SJSA1 (cell line): ENCODE results near the gene PSMF1. TPM values are rescaled to one million over a fixed set of nuclear protein-coding genes. Genes with fewer than 3 reads are reported as not detected.
A peak's percentile ranks its signal among the peaks of the same experiment; 100 is the strongest.

ENCODE experiments used
- DNase-seq, 2 experiments: peaks; one replicate each; pipeline ENCODE4 v3.0.0-alpha.2; 2015 to 2020; ENCODE audit warnings: low spot score in 2 of 2, low read depth in 1 of 2
- H3K27ac ChIP-seq: fragments of 250-450 bp; sonication (Bioruptor Pico); 2 replicates; pipeline ENCODE4 v1.5.1; 2020; ENCODE audit warnings: mild to moderate bottlenecking, moderate library complexity
- H3K27me3 ChIP-seq: fragments of 250-450 bp; sonication (Bioruptor Pico); replicated peaks from 2 replicates; pipeline ENCODE4 v1.5.1; 2020; ENCODE audit warnings: mild to moderate bottlenecking, moderate library complexity
- H3K36me3 ChIP-seq: fragments of 250-450 bp; sonication (Bioruptor Pico); 2 replicates; pipeline ENCODE4 v1.5.1; 2020; ENCODE audit warnings: mild to moderate bottlenecking
- H3K4me1 ChIP-seq: fragments of 250-450 bp; sonication (Bioruptor Pico); replicated peaks from 2 replicates; pipeline ENCODE4 v1.6.1; 2021; ENCODE audit warnings: mild to moderate bottlenecking
- H3K4me3 ChIP-seq: fragments of 250-450 bp; sonication (Bioruptor Pico); 2 replicates; pipeline ENCODE4 v1.5.1; 2020; ENCODE audit warnings: mild to moderate bottlenecking
- H3K9me3 ChIP-seq: fragments of 250-450 bp; sonication (Bioruptor Pico); replicated peaks from 2 replicates; pipeline ENCODE4 v1.5.1; 2020; ENCODE audit warnings: mild to moderate bottlenecking
- total RNA-seq: library from RNA; depleted of rRNA; stranded (reverse); fragments of >200 nt; shearing (Covaris generic); gene quantifications from 2 replicates; pipeline ENCODE4 v1.2.3, GENCODE V29; 2014

Gene PSMF1
- total RNA-seq, 1 experiment from 2014 or later: 81.0 TPM

DNA sequence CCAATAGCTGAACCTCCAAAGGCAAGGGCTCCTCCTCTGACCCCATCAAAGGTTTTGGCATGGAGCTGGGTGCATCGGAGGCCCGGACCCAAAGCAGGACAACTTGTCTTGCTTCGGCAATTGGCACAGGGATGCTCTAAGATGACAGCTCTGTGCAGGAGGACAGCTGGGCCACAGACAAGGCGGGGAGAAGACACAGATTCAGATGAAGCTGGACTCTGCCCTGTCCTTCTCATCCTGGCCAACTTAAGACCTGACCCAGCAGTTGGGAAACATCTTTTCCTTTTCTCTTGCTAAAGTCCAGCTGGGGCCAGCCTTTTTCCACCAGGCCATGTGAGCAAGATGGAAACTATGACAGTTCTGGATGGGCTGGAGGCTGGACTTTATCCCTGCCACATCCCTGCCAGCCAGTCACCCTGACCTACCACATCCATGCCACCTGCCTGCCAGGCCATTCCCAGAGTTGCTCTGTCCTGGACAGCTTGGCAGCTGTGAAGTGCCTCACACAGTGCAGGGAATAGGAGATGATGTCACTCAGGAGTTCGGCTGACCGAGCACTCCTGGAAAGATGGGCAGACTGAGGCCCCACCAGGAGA is 12.7 kb upstream of the PSMF1 start:
- no peaks in the 10 kb centered on the region for H3K4me1 ChIP-seq
- no peak overlapping the region for H3K27ac ChIP-seq
- no peak for DNase-seq
- H3K9me3 ChIP-seq: no peaks in the 10 kb centered on the region
- H3K4me3 ChIP-seq: no peak overlapping the region
- H3K27me3 ChIP-seq: no peaks in the 10 kb centered on the region
- no peaks in the 10 kb centered on the region for H3K36me3 ChIP-seq

DNA sequence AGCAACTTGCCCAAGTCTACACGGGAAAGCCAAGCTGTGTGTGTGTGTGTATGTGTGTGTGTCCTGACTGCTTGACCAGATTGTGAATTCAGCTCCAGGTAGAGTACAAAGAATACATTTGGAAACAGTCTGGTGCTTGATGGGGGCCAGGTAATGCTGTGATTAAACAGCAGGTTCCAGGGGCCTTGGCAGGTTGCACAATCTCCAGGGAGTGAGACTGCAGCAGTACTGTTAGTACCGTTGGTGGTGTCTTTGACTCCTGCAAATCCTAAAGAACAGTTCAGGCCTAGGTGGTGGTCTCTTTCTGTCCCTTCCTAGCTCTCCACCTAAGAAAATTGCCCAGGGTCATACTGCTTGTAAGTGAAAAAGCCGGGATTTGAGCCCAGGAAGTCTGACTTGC is 11.2 kb upstream of the PSMF1 start:
- no peak for DNase-seq
- H3K4me3 ChIP-seq: no peak overlapping the region
- no peaks in the 10 kb centered on the region for H3K27me3 ChIP-seq
- H3K4me1 ChIP-seq: no peaks in the 10 kb centered on the region
- H3K9me3 ChIP-seq: no peaks in the 10 kb centered on the region
- H3K36me3 ChIP-seq: no peaks in the 10 kb centered on the region
- H3K27ac ChIP-seq: no peak overlapping the region

DNA sequence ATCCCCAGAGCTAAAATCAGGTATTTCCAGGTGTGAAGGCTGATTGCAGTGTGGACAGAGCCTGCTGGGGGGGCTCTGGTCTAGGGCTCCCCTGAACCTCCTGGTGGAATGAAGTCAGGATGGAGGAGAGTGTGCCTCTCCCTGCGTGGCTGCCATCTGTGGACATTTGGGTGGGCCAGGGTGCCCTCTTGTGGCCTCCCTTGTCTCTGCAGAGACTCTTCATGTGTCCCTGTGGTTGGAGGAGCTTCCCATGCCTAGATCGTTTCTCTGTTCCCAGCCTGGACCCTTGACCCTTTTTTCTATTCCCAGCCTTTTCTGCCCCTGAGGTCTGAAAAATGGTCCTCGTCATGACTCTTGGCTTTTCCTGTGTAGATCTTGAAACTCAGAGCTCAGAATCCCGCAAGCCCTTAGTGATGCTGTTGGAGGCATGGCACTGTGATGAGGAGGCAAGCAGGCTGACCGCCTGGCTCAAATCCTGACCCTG is 9.9 kb upstream of the PSMF1 start:
- H3K36me3 ChIP-seq: no peaks in the 10 kb centered on the region
- no peaks in the 10 kb centered on the region for H3K4me1 ChIP-seq
- H3K27me3 ChIP-seq: no peaks in the 10 kb centered on the region
- DNase-seq: peak in 1 of 2 experiments; percentile 28
- H3K9me3 ChIP-seq: no peaks in the 10 kb centered on the region
- H3K27ac ChIP-seq: no peak overlapping the region
- no peak overlapping the region for H3K4me3 ChIP-seq

DNA sequence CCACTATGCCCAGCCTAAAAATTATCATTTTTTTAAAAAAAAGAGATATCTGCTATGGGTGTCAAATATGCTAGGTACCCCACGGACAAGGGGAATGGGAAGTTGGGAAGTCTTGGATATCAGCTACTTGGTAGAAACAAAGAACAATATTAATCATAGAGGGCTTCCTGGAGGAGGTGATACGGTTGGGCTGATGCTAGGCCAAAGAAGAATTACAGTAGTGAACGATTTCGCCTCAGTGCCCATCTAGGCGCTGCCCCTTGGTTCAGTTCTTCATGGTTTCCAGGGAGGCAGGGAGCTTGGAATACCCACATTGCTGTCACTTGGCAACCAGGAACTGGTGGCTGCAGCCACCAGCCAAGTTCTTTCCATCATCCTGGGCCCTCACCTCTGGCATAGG is 5.5 kb upstream of the PSMF1 start:
- Histone ChIP-seq H3K4me1 (peaks cover 2% of the 10 kb centered on the region), H3K9me3 (no peaks in the 10 kb centered on the region), H3K4me3 (no peak overlapping the region), H3K36me3 (no peaks in the 10 kb centered on the region), H3K27ac (no peak overlapping the region), H3K27me3 (no peaks in the 10 kb centered on the region)
- no peak for DNase-seq

DNA sequence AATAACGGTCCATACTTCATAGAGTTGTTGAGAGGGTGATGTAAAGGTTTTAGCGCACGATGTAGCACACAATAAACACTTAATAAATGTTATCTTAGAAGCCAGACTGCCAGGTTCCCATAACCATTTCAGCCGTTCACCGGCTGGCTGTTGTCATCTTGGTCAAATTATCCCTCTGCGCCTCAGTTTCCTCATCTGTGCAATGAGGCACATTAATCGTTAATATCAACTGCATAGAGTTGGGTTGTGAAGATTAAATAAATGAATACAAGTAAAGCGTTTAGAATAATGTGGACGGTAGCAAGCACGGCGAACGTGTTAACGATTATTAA is 432 bp upstream of the PSMF1 start:
- H3K27me3 ChIP-seq: no peaks in the 10 kb centered on the region
- no peaks in the 10 kb centered on the region for H3K9me3 ChIP-seq
- DNase-seq: no peak
- peak overlapping the region; percentile 86 for H3K4me3 ChIP-seq
- H3K36me3 ChIP-seq: peaks cover 26% of the 10 kb centered on the region
- peak overlapping the region; percentile 31 for H3K27ac ChIP-seq
- H3K4me1 ChIP-seq: peaks cover 29% of the 10 kb centered on the region

DNA sequence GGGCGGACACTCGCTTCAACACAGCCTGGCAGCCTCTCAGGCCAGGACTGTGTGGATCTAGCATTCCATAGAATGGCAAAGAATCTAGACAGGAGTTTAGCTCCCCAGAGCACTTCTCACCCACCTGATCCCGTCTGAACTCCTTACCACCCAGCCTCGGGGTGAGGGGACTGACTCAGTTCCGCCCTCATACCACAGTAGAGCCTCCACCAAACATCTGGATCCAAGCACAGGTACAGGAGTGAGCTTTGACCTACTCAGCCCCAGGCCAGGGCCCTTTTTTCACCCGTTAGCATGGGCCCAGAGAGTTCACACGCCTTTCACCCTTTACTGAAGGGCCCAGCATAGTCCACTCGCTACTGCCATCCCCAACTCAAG is 715 bp downstream of the PSMF1 start:
- Histone ChIP-seq H3K4me3 (peak overlapping the region; percentile 86), H3K4me1 (peaks cover 36% of the 10 kb centered on the region), H3K36me3 (peaks cover 26% of the 10 kb centered on the region), H3K27ac (no peak overlapping the region; the same call in 1 of the 2 replicates), H3K27me3 (no peaks in the 10 kb centered on the region), H3K9me3 (no peaks in the 10 kb centered on the region)
- DNase-seq: peak in 1 of 2 experiments; percentile 1

DNA sequence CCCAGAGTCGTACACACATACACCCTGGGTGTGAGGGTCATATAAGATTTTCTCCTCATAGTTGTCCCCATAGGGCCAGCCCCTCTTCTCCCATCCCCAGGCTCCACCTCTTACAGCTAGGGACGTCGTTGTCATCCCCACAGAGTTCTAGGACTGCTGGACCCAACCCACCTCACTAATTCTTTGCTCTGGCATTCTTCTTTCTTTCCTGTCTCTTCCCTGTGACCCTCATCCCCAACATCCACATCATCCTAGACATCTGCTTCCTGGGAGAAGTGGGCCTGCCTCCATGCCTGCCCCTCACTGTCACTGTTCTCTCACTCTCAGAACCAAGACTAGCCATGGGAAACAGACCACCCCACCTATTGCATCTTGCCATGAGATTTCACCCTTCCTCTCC is 1.1 kb downstream of the PSMF1 start:
- Histone ChIP-seq H3K27me3 (no peaks in the 10 kb centered on the region), H3K4me3 (peak overlapping the region; percentile 86), H3K9me3 (no peaks in the 10 kb centered on the region), H3K27ac (no peak overlapping the region), H3K4me1 (peaks cover 36% of the 10 kb centered on the region), H3K36me3 (peaks cover 26% of the 10 kb centered on the region)
- DNase-seq: no peak

DNA sequence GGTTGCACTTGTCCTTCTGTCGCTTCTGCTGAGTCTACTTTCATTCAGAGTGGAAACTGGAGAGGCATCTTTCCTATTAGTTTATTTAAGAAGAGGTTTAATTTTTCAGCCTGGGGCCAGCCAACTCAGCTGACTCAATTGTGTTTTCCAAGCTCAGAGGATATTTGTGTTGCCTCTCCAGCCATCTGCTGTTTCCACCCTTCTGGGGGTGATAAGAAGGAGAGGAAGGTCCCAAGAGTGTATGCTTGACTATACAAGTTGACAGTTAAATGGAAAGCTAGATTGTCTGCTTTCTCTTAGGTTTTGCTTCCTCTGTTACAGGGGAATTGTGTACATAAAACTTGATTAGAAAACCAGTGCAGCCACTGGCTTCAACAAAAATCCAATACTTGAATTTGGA is 3.0 kb downstream of the PSMF1 start:
- DNase-seq: no peak
- H3K4me1 ChIP-seq: peaks cover 36% of the 10 kb centered on the region
- no peaks in the 10 kb centered on the region for H3K9me3 ChIP-seq
- no peak overlapping the region for H3K4me3 ChIP-seq
- H3K27ac ChIP-seq: no peak overlapping the region
- no peaks in the 10 kb centered on the region for H3K27me3 ChIP-seq
- H3K36me3 ChIP-seq: peaks cover 41% of the 10 kb centered on the region

DNA sequence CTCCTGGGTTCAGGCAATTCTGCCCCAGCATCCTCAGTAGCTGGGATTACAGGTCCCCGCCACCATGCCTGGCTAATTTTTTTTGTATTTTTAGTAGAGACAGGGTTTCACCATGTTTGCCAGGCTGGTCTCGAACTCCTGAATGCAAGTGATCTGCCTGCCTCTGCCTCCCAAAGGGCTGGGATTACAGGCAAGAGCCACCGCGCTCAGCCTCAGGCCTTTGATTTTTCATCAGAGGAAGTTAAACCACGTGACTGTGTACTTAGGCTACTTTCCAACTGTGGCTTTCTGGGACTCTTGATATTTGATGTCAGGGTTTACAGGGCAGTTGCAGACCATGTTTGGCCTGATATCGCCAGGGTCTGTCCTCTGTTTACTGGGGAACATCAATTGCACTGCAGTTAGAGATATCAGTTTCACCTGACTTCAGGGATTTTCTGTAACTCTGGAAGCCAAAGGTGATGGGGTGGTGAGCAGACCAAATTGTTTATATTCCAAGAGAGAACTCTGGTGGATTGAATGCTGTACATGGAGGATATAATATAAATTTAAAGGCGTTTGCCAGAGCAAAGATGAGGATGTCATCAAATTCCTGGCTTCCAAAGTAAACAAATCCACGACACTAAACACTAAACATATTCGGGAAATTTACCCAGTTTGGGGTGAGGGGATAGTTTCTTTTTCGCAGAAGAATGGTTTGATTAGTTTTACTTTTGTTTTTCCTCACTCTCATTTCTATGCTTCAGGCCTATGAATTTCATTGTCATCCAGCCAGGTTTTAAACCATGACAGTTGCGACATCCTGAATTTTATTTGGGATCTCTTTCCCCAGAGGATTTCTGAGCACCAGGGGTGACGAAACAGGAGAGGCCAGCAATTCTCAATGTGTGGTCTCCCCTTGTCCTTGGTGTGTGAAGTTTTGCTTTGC is 4.2 kb downstream of the PSMF1 start:
- no peaks in the 10 kb centered on the region for H3K27me3 ChIP-seq
- peaks cover 53% of the 10 kb centered on the region for H3K36me3 ChIP-seq
- no peaks in the 10 kb centered on the region for H3K9me3 ChIP-seq
- peaks cover 36% of the 10 kb centered on the region for H3K4me1 ChIP-seq
- DNase-seq: peak; percentile 61 to 74
- peak overlapping the region; percentile 61 for H3K27ac ChIP-seq
- H3K4me3 ChIP-seq: peak overlapping the region; percentile 16

DNA sequence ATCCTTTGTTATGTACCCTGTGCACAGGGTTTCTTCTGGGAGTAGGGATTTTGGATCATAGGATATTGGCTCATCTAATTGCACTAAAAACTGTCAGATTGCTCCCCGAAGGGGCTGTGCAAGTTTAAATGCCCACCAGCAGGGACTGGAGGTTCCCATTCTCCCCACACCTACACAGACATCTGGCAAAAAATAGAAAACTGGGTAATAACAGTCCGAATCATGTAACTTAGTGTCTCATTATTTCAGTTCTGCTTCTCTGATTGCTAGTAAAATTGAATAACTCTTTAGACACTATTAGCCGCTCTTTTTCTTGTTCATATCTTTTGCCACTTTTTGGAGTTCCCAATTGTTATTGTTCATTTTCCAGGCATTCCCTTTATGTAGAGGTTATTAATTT is 5.3 kb downstream of the PSMF1 start:
- H3K36me3 ChIP-seq: peaks cover 61% of the 10 kb centered on the region
- H3K4me1 ChIP-seq: peaks cover 32% of the 10 kb centered on the region
- peak overlapping the region; percentile 61; the same call in 1 of the 2 replicates for H3K27ac ChIP-seq
- H3K9me3 ChIP-seq: no peaks in the 10 kb centered on the region
- no peak overlapping the region for H3K4me3 ChIP-seq
- H3K27me3 ChIP-seq: no peaks in the 10 kb centered on the region
- no peak for DNase-seq

DNA sequence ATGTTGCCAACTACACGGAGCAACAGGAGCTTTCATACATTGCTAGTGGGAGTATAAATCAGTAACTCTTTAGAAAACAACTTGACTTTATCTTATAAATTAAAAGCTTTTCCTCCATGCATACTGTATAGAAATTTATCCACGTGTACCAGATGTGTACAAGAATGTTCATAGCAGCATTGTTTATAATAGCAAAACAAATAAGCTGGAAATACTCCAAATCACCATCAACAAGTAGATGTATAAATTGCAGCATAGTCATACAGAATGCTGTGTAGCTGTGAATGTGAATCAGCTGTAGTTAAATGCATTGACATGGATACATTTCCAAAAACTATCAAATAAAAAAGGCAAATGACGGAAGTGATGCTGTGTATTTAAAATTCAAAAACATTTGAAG is 6.0 kb downstream of the PSMF1 start:
- no peak overlapping the region for H3K4me3 ChIP-seq
- peaks cover 62% of the 10 kb centered on the region for H3K36me3 ChIP-seq
- no peaks in the 10 kb centered on the region for H3K9me3 ChIP-seq
- no peak for DNase-seq
- no peak overlapping the region for H3K27ac ChIP-seq
- no peaks in the 10 kb centered on the region for H3K27me3 ChIP-seq
- H3K4me1 ChIP-seq: peaks cover 28% of the 10 kb centered on the region

DNA sequence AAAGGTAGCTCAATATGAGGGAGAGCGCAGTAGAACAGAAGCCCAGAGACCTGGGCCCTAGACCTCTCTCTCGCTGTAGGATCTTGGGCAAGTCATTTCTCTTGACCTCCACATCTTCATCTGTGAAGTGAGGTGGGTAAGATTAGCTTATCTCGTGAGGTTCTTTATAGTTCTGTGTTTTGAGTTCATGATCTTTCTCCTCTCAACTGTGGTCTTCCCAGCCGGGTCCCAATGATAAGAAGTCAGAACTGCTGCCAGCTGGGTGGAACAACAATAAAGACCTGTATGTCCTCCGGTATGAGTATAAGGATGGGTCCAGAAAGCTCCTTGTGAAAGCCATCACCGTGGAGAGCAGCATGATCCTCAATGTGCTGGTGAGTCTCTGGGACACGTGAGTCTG is 6.9 kb downstream of the PSMF1 start:
- DNase-seq: no peak
- no peak overlapping the region for H3K4me3 ChIP-seq
- no peak overlapping the region for H3K27ac ChIP-seq
- H3K9me3 ChIP-seq: no peaks in the 10 kb centered on the region
- H3K27me3 ChIP-seq: no peaks in the 10 kb centered on the region
- H3K36me3 ChIP-seq: peaks cover 62% of the 10 kb centered on the region
- peaks cover 22% of the 10 kb centered on the region for H3K4me1 ChIP-seq

DNA sequence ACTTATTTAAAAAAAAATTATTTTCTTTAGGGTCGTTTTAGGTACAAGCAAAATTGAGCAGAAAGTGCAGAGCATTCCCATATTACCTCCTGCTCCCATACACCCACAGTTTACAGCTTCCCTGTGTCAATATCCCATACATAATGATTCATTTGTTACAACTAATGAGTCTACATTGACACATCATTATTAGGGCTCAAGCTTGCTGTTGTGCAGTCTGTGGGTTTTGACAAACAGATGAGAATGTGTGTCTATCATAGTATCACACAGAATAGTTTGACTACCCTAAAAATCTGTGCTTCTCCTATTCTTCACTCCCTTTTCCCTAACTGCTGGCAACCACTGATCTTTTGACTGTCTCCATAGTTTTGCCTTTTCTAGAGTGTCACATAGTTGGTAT is 9.4 kb downstream of the PSMF1 start:
- DNase-seq: no peak
- H3K27me3 ChIP-seq: no peaks in the 10 kb centered on the region
- H3K4me3 ChIP-seq: no peak overlapping the region
- no peaks in the 10 kb centered on the region for H3K9me3 ChIP-seq
- H3K4me1 ChIP-seq: peaks cover 8% of the 10 kb centered on the region
- H3K36me3 ChIP-seq: peaks cover 76% of the 10 kb centered on the region
- no peak overlapping the region for H3K27ac ChIP-seq

DNA sequence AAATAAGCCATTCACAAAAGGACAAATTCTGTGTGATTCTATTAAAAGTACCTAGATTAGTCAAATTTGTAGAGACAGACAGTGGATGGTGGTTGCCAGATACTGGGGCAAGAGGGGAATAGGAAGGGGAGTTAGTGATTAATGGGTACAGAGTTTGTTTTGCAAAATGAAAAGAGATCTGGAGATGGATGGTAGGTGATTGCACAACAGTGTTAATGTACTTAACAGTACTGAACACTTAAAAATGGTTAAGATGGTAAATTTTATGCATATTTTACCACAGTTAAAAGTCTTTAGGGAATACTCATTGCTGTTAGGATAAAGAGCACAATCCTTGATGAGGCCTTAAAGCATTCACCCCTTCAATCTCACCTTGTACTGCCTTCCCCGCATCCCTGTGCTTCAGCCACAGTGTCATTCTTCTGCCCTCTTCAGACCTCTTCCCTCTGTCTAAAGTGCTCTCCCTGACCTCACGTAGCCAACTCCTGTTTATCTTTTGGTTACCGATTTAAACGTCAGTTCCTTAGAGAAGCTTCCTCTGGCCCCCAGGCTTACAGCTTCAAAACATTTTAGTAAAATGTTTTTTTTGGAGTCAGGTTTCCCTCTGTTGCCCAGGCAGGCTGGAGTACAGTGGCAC is 11.8 kb downstream of the PSMF1 start:
- no peaks in the 10 kb centered on the region for H3K27me3 ChIP-seq
- no peak overlapping the region for H3K27ac ChIP-seq
- H3K4me1 ChIP-seq: no peaks in the 10 kb centered on the region
- H3K36me3 ChIP-seq: peaks cover 88% of the 10 kb centered on the region
- DNase-seq: no peak
- H3K9me3 ChIP-seq: no peaks in the 10 kb centered on the region
- H3K4me3 ChIP-seq: no peak overlapping the region
